Measurements from ENCODE around the gene NAE1.

- TF ChIP-seq CTCF (IDR thresholded peaks at IDR 0.05) (no peak), EZH2 (IDR thresholded peaks at IDR 0.05) (no peak)
Measured at GRCh38 chr16:66862023-66862520, 31.3 kb upstream of the NAE1 start.

Measured in neural progenitor cell (in vitro differentiated cells).